GM19463 (cell line): ENCODE results near the gene PLXNA3.
A peak's percentile ranks its signal among the peaks of the same experiment; 100 is the strongest.
"Not testable (repeated sequence)": the region's sequence is repeated elsewhere in the genome, so short reads cannot be mapped to it uniquely, and the experiment has no call there.

Source experiments
- ATAC-seq: cut with Tn5 transposase; IDR thresholded peaks from one replicate; pipeline ENCODE4 v1.9.1; 2021; ENCODE audit warnings: mild to moderate bottlenecking, moderate library complexity; ENCODE audit not compliant: unreplicated experiment

Gene PLXNA3

DNA sequence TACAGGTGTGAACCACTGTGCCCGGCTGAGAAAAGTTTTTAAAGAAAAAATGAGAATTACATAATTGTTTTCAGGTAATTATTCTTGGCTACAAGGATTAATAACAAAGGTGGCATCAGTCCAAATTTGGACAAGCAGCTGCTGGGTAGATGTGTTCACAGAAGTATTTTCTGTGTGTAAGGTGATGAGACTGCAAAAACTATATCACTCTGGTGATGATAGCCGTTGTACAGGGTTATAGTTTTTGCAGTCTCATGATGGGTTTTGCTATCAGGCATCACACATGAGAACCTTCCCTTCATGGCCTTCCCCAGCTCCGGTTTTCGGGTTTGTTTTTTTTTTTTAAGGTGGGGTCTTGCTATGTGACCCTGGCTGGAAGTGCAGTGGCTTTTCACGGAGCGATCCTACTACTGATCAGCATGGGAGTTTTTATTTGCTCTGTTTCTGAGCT is 37.4 kb downstream of the PLXNA3 start:
- ATAC-seq: no peak

DNA sequence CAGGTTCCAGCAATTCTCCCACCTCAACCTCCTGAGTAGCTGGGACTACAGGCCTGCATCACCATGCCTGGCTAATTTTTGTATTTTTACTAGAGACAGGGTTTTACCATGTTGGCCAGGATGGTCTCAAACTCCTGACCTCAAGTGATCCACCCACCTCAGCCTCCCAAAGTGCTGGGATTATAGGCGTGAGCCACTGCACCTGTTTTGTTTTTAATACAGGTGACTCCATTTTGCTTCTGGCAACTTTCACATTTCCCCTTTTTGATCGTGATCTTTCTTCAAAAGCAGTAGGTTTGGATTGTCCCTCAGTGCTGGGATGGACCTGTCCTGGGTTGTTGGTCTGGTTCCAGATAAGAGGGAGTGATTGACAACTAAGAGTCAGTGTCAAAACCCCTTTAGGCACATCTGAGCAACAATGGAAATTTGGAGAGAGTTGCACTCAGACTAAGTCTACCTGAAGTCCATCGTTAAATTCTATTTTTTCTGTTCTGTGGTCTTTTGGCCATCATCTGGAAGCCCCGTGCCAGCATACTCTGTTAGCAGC is 38.6 kb downstream of the PLXNA3 start:
- ATAC-seq: not testable (repeated sequence)

DNA sequence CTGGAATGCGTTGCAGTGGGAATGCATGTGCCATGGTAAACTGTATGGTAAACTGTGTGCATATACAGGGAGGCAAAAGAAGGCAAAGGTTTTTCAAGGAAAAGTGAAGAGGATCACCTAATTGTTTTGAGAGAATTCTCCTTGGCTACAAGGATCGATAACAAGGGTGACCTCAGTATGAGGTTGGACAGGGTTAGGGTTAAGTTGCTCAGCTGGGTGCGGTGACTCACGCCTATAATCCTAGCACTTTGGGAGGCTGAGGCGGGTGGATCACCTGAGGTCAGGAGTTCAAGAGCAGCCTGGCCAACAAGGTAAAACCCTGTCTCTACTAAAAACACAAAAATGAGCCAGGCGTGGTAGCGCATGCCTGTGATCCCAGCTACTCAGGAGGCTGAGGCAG is 43.3 kb downstream of the PLXNA3 start:
- ATAC-seq: not testable (repeated sequence)

DNA sequence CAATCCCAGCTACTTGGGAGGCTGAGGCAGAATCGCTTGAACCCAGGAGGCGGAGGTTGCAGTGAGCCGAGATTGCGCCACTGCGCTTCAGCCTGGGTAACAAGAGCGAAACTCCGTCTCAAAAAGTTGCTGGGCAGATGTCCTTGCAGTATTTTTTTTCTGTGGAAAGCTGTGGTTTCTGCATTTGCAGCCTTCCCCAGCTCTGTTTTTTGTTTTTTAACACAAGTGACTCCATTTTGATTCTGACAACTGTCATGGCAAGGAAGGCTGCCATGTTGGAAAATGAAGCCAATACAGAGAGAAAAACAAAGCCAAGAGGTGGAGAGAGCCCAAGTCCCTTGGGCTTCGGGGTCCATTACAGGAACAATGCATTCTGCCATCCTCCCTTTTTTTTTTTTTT is 44.0 kb downstream of the PLXNA3 start:
- ATAC-seq: no peak

DNA sequence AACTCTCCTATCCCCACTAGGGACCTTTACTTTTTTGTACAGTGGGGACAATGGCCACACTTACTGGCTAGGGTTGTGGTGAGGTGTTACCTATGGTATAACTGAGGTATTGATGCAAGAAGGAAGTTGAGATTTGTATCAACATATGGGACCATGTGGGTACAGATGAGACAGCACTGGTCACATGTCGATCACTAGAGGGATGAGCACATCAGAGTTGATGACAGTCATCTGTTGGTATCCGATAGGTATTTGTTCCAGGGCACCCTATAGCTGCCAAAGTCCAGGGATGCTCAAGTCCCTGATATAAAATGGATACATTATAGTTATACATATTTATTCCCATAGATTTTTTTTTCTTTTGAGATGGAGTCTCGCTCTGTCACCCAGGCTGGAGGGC is 44.9 kb downstream of the PLXNA3 start:
- no peak for ATAC-seq

DNA sequence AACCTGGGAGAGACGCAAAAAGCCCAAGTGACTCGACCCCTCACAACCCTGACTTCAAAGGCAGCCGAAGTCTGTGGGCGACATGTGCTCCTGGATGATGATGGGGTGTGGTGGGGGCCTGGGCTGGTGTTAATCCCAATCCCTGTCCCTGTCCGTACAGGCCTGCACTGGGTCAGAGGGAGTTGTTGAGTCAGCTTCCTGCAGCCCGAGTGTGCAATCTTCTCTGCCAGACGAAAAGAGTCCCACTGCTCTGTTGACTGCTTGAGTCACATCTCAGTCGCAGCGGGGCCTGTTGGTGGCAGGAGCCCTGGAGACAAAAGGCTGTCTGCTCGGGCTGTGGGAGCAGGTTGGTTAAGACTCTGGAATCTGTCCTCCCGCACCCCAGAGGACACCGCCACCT is 47.7 kb downstream of the PLXNA3 start:
- no peak for ATAC-seq

DNA sequence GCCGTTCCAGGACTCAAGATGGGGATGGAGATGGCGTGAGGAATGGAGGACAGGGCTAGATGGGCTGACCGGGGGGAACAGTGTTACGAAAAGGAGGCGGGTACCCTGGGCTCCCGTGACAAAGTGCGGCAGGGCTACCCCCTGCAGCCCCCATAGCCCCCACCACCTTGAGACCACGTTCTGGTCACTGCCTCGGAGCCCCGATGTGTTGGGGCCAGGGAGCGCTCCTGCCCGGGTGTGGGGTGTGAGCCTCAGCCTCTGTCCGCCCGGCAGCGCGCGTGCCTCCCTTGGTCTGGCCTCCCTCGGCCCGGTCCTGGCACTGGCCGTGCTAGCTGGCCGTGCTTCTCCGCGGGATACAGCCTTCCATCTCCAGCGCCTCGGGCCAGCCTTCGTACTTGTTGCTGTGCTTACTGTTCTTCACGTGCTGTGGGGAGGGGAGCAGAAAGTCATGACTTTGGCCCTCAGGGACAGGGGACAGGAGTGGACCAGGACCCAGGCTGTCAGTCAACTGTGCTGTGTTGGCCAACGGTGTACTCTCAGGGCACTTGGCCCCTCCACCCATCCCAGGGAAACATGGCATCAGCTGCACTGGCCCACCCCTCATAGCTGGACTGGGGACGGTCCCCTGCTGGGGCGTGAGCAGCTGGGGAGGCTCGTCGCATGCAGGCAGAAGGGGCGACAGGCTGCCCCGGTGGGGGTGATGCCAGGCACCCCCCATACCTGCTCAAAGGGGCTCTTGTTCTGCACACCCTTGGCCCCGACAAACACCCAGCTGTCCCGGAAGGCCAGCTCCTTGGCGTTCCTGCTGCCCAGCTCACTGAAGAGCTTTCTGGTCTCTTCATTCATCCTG is 48.6 kb downstream of the PLXNA3 start:
- ATAC-seq: no peak

DNA sequence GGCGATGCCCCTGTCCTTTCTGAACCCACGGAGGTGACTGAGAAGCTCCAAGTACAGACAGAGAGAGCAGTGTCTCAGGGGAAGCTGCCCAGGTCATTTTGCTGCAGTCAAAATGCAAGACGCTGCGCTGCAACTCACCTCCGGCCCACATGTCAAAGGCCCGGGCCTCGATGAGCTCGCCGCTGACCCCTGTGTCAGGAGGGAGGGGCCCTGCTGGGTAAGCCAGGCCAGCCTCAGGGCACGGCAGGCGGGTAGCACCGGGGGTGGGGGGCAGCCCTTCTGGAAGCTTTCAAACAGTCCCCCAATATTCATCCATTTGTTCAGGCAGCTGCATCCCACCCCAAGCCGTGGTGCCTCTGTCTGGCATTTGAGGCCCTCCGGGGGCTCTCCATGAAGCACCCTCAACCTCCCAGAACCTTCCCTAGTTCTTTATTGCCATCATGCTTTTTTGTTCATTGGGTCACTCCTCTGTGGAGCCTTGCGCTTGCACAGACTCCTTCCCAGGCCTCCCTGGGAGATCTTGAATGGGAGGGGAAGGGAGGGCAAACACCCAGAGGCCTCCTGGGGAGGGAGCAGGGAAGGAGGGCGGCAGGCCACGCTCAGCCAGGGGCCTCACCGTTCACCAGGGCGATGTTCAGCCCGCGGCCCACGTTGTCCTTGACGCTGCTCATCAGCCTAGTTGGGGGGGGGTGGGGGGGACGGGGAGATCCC is 49.7 kb downstream of the PLXNA3 start:
- ATAC-seq: no peak

DNA sequence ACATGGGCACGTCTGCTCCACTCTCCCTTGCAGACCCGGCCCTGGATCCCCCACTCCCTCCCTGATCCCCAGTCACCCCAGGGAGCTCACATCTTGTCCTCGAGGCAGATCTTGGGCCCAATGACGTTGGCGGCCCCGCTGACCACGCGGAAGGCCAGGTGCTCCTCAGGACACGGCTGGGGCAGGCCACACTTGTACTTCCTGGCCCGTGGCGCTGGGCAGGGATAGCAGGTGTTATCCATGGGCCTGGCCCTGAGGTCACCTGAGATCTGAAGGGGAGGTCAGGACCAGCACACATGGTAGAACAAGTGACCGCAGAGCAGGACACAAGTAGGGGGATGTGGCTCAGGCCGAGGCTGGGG is 50.3 kb downstream of the PLXNA3 start:
- no peak for ATAC-seq

DNA sequence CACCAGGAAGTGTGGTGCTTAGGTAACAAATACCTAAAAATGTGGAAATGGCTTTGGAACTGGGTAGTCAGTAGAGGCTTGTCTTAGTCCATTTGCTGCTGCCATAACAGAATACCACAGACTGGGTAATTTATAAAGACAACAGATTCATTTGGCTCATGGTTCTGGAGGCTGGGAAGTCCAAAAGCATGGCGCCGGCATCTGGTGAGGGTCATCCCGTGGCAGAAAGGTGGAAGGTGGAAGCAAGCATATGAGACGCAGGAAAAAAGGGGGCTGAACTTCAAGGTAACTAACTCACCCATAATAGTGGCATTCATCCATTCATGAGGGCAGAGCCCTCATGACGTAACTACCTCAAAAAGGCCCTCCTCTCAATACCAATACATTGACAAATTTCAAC is 51.4 kb downstream of the PLXNA3 start:
- ATAC-seq: no peak

DNA sequence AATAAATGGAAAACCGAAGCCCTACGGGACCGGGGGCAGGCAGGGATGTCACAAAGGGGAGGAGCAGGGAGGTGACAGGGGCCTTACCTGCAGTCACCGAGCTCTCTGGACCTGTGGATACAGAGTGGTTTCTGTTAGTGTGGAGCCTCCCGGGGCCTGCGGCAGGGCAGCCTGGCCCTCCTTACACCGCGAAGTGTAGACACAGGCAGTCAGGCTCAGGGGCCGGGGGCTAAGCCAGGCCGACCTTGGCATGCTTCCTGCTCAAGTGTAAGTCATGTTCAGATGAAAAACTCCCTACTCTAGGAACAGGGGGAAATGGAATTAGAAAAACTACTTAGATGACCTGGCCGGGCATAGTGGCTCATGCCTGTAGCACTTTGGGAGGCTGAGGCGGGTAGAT is 53.7 kb downstream of the PLXNA3 start:
- ATAC-seq: no peak

DNA sequence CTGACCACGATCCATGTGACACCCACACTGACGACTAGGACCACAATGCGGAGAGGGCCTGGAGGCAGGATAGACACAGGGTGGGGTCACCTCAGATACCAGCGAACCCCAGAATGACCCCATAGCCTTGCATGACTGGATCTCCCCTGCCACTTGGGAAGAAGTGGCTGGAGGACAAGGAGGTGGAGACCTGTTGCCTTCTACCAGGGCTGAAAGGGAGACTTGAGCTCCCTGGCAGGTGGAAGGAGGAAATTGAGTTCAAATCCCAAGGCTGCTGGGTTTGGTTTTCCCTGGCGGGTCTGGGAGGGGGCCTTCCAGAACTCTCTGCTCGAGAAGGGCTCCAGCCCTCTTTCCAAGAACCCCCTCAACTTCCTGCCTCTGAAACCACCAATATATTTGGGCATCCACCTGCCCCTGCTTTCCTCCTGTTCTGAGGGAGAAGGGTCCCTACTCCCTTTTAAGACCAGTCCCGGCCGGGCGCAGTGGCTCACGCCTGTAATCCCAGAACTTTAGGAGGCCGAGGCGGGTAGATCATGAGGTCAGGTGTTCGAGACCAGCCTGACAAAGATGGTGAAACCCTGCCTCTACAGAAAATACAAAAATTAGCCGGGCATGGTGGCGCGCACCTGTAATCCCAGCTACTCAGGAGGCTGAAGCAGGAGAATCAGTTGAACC is 54.9 kb downstream of the PLXNA3 start:
- ATAC-seq: no peak

DNA sequence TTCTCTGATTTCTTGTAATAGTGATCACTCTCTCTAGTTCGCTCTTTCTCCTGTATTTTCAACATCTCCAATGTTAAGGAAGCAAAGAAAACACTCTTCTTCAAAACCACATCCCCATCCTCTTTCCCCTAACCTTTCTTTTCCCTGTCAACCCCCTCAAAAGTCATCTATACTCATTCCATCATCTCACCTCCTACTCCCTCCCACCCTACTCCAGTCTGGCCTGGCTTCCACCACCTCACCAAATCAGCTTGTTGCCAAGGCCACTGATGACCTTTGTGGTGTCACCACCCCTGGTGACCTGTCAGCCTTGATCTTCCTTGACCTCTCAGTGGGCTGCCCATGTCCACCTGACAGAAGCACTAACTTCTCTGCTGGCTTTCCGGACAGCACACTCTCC is 55.6 kb downstream of the PLXNA3 start:
- ATAC-seq: no peak

DNA sequence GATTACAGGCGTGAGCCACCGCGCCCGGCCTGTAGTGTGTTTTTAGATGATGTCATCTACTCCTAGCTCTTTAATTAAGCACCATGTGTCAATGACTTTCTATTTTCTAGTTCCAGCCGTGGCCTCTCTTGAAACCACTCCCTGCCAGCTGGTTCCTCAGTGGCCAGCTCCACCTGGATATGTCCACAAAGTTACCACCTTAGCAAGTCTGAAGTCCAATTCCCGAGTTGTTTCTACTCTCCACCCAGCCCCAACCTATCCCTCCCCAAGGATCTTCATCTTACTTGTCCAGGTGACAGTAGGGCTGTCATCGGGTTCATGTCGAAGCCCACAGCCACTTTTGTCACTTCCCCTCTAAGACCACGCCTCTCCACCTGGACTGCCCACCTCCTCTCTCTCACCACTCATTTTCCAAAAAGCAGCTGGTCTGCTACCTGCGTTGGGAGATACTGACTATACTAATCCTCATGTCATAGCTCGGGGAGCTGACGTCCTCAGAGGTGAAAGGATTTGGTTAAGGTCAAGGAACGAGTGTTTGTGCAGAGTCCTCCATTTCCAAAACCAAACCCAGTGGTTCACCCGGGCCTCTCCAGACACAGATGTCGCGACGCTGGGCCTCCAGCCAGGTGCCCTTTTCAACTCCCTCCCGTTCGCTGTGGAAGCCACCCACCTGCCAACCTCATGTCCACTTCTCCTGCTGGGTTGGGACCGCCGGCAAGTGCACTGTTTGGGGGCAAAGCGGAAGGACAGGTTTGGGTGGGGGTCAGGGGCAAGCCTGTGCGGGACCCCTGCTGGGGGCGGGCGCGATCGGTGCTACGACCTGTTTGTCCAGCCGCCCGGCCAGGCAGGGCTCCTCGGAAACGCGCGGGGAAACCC is 57.2 kb downstream of the PLXNA3 start:
- no peak for ATAC-seq

DNA sequence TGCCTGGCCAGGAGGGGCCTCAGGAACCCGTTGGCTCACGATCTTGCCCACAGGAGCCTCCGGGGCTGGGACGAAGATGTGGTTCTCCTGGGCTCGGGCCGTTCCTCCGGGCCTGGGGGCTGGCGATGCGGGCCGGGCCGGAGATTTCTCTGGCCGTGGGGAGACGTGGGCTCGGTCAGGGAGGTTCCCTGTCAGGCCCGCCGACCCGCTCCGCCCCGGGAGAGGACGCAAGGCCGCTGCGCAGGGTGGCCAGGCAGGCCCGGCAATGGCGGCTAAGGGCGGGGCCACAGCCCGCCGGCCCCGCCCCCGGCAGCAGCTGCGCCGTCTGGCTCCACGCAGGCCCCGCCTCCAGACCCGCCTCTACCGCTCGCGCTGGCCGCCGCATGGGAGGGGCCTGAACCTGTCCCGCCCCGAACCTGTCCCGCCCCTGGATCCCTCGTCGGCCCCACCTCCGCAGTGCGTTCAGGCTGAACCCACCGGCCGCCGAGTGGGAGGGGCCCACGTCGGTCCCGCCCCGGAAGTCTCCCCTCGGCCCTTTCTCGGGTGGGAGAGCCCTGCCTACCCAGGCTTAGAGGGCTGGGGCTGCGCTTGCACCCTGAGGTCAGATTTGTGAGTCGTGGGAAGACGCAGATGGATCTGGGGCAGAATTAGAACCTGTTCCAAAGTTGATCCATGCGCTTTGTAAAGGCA is 58.0 kb downstream of the PLXNA3 start, which contains the start of gene FAM3A:
Gene FAM3A, minus strand, starts transcription at position 267 of the 690 bp plus-strand sequence. CDS start 460 bp downstream, outside the sequence.
- peak; percentile 90 for ATAC-seq

DNA sequence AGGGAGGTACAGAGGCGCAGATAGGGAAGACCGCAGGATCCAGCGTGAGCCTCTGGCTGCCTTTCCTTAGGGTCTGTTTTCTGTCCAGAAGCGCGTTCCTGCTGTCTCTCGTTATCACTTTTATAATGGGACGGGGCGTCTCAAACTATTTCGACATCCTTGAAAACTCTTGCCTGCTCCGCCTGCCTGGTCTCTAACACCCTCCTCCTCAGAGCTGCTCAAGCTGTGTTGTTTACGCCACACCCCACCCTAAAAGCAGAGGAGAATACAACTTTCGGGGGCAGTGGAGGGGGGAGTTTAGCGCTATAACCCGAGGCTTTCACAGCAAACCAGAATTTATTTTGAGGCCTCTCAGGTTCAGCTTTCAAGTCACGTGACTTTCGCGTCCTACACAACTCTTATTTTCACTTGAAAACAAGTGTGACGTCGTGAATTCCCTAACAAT is 58.6 kb downstream of the PLXNA3 start:
- ATAC-seq: no peak

DNA sequence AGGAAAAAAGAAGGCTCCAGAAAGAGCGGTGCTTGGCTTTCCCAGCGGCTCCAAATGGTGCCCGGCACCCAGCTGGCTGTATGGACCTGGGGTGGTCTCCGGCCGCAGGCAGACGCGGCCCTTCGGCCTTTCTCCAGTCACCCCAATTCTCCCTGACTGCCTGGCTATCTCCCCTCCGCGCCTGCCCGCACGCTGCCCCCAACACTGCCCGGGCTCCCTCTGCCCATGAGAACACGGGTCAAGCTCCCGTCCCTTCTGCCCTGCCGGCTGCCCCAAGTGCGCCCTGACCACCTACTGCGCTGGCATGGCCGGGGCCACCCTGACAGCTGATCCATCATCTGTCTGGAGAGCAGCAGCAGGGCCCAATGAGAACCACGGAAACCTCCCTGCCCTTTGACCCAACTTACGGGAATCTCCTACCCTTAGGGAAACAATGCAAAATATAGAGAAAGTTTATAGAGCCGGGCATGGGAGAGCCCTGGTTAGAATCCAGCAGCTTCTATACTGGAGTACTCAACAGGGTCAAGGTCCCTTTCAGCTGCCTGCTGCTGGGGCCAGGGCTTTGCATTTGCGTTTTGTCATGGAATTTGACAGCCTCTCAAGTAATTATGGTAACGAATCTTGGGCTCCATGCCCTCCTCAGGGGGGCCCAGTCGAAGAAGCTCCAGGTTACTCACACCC is 59.2 kb downstream of the PLXNA3 start:
- ATAC-seq: no peak

DNA sequence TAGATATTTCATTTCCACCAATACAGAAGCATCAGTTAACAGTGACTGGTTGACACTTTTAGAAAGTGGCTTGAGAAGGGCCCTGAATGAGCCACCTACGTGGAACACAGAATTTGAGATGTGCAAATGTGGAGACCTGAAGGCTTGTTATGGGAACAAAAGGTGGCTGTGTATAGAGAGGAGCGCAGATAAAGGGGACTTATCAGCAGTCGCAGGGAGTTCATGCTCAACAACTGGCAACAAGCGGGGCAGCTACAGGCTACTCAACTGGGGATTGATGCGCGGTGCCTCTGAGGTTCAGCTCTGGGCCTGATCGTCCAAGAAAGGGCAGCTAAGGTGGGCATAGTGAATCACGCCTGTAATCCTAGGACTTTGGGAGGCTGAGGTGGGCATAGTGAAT is 61.3 kb downstream of the PLXNA3 start:
- no peak for ATAC-seq
